GM18498 (cell line): ENCODE measurements around the gene MOCOS.
"Not testable (repeated sequence)": the region's sequence is repeated elsewhere in the genome, so short reads cannot be mapped to it uniquely, and the experiment has no call there.

Source experiments
- ATAC-seq: cut with Tn5 transposase; IDR thresholded peaks from one replicate; pipeline ENCODE4 v1.9.1; 2021; ENCODE audit warnings: mild to moderate bottlenecking, moderate library complexity; ENCODE audit not compliant: unreplicated experiment

MOCOS gene

GRCh38 chr18:36200354-36200771 is 13.1 kb downstream of the MOCOS start:
- no peak for ATAC-seq

- ATAC-seq, result no peak
Observed at GRCh38 chr18:36201765-36202164, 14.5 kb downstream of the MOCOS start.

- ATAC-seq, result no peak
Observed at GRCh38 chr18:36203360-36203895, 16.1 kb downstream of the MOCOS start.

DNA sequence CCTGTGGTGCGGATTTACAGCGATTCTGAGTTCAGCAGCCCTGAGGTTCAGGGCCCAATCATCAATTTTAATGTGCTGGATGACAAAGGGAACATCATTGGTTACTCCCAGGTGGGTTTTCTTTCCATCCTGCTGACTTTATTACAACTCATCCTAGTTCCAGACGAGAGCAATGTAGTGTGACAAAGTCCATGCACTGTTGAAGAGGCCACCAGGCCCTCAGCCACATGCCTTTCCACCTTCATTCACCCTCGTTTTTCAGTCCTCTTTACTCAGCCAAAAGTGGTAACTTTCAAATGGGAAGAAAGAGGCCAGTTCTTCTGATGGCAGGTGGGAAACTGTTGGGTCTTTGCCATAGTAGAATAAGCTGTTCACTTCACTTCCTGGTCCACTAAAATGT is 17.9 kb downstream of the MOCOS start:
- ATAC-seq, result no peak

- ATAC-seq, result no peak
Observed at GRCh38 chr18:36207303-36207702, 20.0 kb downstream of the MOCOS start.

DNA sequence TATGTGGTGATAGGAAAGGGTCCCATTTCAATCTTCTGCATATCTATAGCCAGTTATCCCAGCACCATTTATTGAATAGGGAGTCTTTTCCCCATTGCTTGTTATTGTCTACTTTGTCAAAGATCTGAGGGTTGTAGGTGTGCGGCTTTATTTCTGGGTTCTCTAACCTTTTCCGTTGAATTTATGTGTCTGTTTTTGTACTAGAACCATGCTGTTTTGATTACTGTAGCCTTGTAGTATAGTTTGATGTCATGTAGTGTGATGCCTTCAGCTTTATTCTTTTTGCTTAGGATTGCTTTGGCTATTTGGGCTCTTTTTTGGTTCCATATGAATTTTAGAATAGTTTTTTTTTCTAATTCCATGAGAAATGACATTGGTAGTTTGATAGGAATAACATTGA is 20.7 kb downstream of the MOCOS start:
- ATAC-seq, result not testable (repeated sequence)

GRCh38 chr18:36211612-36212065 is 24.3 kb downstream of the MOCOS start:
- no peak for ATAC-seq

- ATAC-seq, result no peak
Observed at GRCh38 chr18:36212301-36213171, 25.2 kb downstream of the MOCOS start.

DNA sequence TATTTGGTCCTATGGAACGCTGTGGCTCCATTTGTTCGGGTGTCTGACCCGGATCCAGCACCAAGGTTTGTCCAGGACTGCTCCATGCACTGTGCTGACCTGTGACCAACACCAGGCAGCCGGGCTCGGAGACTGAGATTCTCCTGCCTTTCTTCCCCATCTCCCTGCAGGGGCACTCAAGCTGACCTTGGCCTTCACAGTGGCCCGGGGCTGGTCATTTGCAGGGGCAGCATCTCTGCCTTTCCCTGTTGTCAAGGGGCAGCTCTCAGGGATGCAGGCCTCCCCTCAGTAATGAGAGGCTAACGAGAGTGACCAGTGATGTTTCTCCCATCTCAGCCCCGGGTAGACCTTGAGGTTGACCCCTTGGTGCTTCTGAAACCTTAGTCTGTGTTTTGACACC is 27.5 kb downstream of the MOCOS start:
- ATAC-seq, result no peak

- no peak for ATAC-seq
Observed at GRCh38 chr18:36215577-36215976, 28.3 kb downstream of the MOCOS start.

- no peak for ATAC-seq
Observed at GRCh38 chr18:36217348-36217747, 30.1 kb downstream of the MOCOS start.

DNA sequence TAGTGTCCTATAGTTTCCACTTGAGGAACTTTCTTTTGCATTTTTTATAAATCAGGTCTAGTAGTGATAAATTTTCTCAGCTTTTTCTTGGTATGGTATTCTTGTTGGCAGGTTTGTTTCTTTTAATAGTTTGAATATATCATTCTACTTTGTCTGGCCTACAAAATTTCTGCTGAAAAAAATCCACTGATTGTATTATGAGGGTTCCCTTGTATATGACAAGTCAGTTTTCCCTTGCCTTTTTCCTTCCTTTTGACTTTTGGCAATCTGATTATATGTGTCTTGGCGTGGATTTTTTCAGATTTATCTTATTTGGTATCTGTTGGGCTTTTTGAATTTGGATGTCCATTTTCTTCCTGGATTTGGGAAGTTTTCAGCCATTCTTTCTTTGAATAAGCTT is 41.9 kb downstream of the MOCOS start:
- no peak for ATAC-seq

- not testable (repeated sequence) for ATAC-seq
Observed at GRCh38 chr18:36240510-36240909, 53.2 kb downstream of the MOCOS start.

DNA sequence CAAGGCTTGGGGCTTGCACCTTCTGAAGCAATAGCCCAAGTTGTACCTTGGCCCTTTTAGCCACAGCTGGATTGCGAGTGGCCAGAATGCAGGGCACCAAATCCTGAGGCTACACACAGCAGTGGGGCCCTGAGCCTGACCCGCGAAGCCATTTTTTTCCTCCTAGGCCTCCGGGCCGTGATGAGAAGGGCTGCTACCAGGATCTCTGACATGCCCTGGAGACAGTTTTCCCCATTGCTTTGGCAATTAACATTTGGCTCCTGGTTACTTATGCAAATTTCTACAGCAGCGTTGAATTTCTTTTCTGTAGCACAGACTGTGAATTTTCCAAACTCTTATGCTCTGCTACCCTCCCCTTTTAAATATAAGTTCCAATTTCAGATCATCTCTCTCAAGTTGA is 54.5 kb downstream of the MOCOS start:
- ATAC-seq, result no peak

DNA sequence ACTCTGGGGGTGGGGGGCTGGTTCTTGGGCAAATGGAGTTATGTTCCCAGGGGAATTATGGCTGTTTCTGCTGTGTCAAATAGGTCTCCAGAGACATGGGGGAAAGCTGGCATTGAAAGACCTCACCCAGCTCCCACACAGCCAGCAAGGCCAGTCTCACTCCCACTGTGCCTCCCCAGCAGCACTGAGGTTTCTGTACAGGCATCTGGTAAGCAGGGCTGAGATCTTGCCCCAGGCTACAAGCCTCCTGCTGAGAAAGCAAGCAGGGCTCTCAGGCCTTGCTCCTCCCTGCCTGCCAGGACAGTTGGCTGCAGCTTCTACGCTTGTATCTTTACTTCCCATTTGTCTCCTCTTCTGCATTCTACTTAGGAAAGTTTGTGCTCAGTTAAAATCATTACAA is 59.7 kb downstream of the MOCOS start:
- no peak for ATAC-seq

DNA sequence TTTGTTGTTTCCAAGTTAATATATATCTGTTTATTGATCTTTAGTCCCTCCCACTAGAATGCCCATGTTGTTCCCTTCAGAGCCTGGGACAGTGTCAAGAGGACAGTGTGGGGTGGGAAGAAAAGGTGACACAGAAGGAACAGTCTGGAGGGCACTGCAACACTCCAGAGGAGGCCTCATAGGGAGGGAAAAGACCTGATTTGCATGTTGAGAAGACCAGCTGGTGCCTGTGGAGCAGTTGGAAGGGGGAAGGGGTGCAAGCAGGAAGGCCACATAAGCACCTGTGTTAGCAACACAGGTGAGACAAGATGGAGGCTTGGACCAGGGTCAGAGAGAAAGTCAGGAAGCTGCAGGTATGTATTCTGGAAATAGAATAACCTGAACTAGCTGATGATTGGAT is 62.1 kb downstream of the MOCOS start:
- ATAC-seq, result no peak

GRCh38 chr18:36250827-36251226 is 63.5 kb downstream of the MOCOS start:
- no peak for ATAC-seq

DNA sequence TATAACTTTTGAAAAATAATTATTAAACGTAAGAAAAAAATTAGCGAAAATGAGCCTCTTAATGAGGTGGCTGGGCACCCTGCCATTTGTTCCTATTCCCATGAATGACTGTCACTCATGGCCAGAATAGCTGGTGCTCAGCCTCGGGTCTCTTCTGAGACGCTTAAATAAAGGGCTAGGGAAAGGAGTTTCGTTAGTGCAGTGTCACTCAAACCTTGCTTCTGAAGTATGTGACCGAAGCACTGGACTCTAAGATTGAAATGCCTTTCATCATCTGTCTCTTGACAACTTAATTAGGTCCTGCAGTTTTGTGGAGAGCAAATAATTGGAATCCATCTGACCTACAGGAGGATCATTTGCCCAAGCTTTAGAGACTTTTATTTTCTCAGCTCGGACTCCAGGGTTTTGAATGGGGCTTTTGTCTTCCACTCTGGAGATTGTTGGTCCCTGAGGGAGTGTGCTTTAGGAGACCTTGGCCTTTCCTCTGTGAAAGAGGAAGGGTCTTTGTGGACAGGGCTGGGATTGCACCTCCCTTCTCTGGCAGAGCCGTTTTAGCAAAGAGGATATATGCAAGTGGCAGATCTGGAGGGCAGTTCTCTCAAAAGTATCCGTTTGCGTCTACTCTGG is 67.9 kb downstream of the MOCOS start:
- no peak for ATAC-seq

GRCh38 chr18:36256094-36256493 is 68.8 kb downstream of the MOCOS start:
- no peak for ATAC-seq

DNA sequence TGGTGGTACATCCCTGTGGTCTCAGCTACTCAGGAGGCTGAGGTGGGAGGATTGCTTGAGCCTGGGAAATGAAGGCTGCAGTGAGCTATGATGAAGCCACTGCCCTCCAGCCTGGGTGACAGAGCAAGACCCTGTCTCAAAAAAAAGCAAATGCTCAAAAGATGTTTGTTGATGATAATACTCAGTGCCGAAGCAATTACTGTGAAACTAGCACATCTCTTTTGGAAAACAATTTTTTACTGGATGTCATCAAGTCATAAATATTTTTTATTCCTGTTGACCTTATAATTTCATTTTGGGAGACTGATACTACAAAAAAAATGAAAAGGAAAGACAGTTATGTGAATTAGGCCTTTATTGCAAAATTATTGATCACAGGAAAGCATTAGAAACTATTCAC is 75.7 kb downstream of the MOCOS start:
- ATAC-seq, result no peak

DNA sequence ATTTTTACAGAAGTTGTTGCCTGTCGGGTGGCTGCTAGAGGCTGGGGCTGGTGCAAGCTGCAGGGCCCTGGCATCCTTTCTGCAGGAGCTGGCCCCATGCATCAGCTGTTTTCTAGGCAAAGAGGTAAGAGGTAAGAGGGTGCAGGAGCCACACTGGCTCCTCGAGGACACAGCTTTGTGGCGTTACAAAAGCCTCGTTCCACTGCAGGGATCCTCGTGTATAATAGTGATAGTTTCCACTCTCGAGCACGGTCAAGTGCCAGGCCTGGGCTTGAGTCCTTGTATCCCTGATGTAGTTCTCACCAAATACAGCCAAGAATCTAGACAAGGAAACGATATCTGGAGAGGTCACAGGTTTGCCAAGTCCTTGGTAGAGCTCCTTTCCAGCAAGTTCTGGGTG is 77.0 kb downstream of the MOCOS start:
- no peak for ATAC-seq

DNA sequence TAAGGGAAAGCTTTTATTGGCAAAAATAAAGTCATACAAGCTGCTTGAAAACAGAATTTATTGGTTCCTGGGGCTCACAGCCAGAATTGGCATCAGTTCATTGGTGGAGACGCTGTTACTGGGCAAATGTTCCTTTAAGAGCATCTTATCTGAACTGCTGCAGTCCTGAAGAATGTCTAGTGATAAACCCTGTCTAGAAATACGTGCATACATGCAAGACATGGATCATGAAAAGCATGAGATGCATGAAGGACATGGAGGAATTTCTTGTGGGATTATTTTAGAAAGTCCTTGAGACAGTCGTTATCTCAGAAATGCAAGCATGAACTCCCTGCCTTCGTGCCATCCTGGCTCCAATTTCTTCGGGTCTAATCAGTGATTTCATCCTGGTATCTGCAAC is 77.7 kb downstream of the MOCOS start:
- no peak for ATAC-seq
